ENCODE results near the gene PAGR1.

DNA sequence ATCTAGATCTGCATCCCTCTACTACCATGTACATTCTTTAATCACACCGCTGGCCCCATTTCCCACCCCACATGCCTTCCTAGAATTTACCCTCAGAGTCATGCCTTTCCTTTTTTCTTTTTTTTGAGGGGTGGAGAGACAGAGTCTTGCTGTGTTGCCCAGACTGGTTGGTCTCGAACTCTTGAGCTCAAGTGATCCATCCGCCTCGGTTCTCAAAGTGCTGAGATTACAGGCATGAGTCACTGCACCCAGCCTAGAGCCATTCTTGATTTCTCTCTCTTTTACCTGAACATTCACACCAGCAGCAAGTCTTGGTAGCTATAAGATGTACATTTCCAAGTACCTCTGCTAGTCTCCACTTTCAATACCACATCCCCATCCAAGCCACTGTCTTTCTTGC, 2.1 kb downstream of the PAGR1 start:
- TF ChIP-seq, protein P1, sequence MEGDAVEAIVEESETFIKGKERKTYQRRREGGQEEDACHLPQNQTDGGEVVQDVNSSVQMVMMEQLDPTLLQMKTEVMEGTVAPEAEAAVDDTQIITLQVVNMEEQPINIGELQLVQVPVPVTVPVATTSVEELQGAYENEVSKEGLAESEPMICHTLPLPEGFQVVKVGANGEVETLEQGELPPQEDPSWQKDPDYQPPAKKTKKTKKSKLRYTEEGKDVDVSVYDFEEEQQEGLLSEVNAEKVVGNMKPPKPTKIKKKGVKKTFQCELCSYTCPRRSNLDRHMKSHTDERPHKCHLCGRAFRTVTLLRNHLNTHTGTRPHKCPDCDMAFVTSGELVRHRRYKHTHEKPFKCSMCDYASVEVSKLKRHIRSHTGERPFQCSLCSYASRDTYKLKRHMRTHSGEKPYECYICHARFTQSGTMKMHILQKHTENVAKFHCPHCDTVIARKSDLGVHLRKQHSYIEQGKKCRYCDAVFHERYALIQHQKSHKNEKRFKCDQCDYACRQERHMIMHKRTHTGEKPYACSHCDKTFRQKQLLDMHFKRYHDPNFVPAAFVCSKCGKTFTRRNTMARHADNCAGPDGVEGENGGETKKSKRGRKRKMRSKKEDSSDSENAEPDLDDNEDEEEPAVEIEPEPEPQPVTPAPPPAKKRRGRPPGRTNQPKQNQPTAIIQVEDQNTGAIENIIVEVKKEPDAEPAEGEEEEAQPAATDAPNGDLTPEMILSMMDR (IDR thresholded peaks at IDR 0.05): no peak
- TF ChIP-seq POLR2A (IDR thresholded peaks at IDR 0.05; ENCODE audit: low read depth) (no peak), POLR2AphosphoS5 (IDR thresholded peaks at IDR 0.05) (no peak), EP300 (IDR thresholded peaks at IDR 0.05) (no peak)

All from esophagus muscularis mucosa (tissue), 4 donors.